Ovary (tissue), 9 donors: Measurements from ENCODE around the gene ARRB2. TPM values are rescaled to one million over a fixed set of nuclear protein-coding genes. Genes with fewer than 3 reads are reported as not detected.
A peak's percentile ranks its signal among the peaks of the same experiment; 100 is the strongest.
"Not testable (repeated sequence)": the region's sequence is repeated elsewhere in the genome, so short reads cannot be mapped to it uniquely, and the experiment has no call there.

Source experiments
- DNase-seq, 5 donors: peaks; one replicate each; pipeline ENCODE4 v3.0.0-alpha.2; 2019 to 2020
- H3K27ac ChIP-seq, 2 donors: fragments of 200-600 bp; one replicate each; pipeline versions ENCODE4 v1.5.1 to v1.8.0; 2019 to 2022
- H3K27me3 ChIP-seq: fragments of 200-600 bp; one replicate; pipeline ENCODE4 v1.8.0; 2022
- H3K36me3 ChIP-seq: fragments of 200-600 bp; sonication (generic); one replicate; pipeline ENCODE4 v1.5.1; 2019
- H3K4me1 ChIP-seq: one replicate; pipeline ENCODE4 v1.8.1; 2013; ENCODE audit warnings: mild to moderate bottlenecking, moderate library complexity; ENCODE audit not compliant: insufficient read depth
- H3K4me3 ChIP-seq: fragments of 200-600 bp; sonication (generic); one replicate; pipeline ENCODE4 v1.5.1; 2017
- H3K9me3 ChIP-seq, 2 donors: fragments of 200-600 bp in 1 of 2; sonication (generic) in 1 of 2; one replicate each; pipeline versions ENCODE4 v1.5.1 to v1.8.1; 2013 to 2019; ENCODE audit warnings: mild to moderate bottlenecking in 1 of 2, moderate library complexity in 1 of 2
- EP300 ChIP-seq: sonication (generic); formaldehyde crosslinking; IDR thresholded peaks from one replicate; pipeline ENCODE4 v1.6.1; 2017; ENCODE audit warnings: antibody characterized with exemption
- POLR2A ChIP-seq: fragments of 450-650 bp; IDR thresholded peaks from one replicate; pipeline ENCODE4 v1.6.1; 2017; ENCODE audit warnings: antibody characterized with exemption, mild to moderate bottlenecking, moderate library complexity
- WGBS, 3 donors: extraction: QIAGEN DNeasy Blood & Tissue Kit in 1 of 3; methylation state at CpG; one replicate each; pipeline versions ENCODE4 v1.1.5 to v1.1.7; 2013 to 2017; 5-methylcytosine and 5-hydroxymethylcytosine counted together
- intact Hi-C, 4 donors: fragments of 100-400 bp; cut with DNase I; formaldehyde crosslinking; loops; one replicate each; pipeline versions ENCODE4 v1.11.0 to v1.15.1; 2022 to 2023
- polyA plus RNA-seq, 2 donors: library from polyadenylated mRNA; stranded (reverse); fragments of 200-250 nt in 1 of 2; fragments of 350-450 nt in 1 of 2; fragmentation: Illumina TruSeq in 1 of 2; extraction: RNeasy Lipid Tissue Mini Kit (QIAGEN cat#74804) in 1 of 2; gene quantifications; one replicate each; pipeline ENCODE4 v1.2.3, GENCODE V29; 2013 to 2014
- total RNA-seq, 7 donors: library from RNA; depleted of rRNA in 2 of 7; stranded (reverse); fragments of >200 nt in 2 of 7; fragmentation: NEBNext Ultra II Directional in 3 of 7; extraction: Animal tissue kit (Norgen Biotek cat#: 25700) in 3 of 7; gene quantifications; one replicate each; pipeline versions ENCODE4 v1.1.0 to v1.2.4, GENCODE V29; 2016 to 2023
- TF ChIP-seq, protein P1 (sequence below), 3 donors: fragments of 450-650 bp in 2 of 3; fragments of 200-600 bp in 1 of 3; IDR thresholded peaks; one replicate each; pipeline versions ENCODE4 v1.5.1 to v1.8.0; 2016 to 2022; ENCODE audit warnings: antibody characterized with exemption in 3 of 3, mild to moderate bottlenecking in 1 of 3
- donor health status: DM: no; HTN: no; CAD: no; lungs with moderate emphysema.
- donor health status: DM: no; HTN: no; CAD: no.
- donor health status: Bipolar disorder and iron deficiency.
- donor health status: DM: yes; HTN: yes; CAD: no.
- donor health status: DM: no; HTN: no; CAD: no.
- donor health status: DM: yes; HTN: yes; CAD: no.

Gene ARRB2
- total and polyA plus RNA-seq, 9 donors = 13.4 to 40.6 (median 30.6) TPM

GRCh38 chr17:4710693-4711634 lies 532 bp downstream of the ARRB2 start:
- intact Hi-C loops = no loop called here
- H3K27me3 ChIP-seq = no peaks in the 10 kb centered on the region
- peaks cover 3% of the 10 kb centered on the region for H3K4me1 ChIP-seq
- H3K4me3 ChIP-seq = peak overlapping the region; percentile 88
- 9 to 11% (median 9%) methylated on average over 55 to 57 of the region's 57 CpGs for WGBS, 3 donors
- peak overlapping the region; percentile 63 to 84 for H3K27ac ChIP-seq
- TF ChIP-seq, protein P1, sequence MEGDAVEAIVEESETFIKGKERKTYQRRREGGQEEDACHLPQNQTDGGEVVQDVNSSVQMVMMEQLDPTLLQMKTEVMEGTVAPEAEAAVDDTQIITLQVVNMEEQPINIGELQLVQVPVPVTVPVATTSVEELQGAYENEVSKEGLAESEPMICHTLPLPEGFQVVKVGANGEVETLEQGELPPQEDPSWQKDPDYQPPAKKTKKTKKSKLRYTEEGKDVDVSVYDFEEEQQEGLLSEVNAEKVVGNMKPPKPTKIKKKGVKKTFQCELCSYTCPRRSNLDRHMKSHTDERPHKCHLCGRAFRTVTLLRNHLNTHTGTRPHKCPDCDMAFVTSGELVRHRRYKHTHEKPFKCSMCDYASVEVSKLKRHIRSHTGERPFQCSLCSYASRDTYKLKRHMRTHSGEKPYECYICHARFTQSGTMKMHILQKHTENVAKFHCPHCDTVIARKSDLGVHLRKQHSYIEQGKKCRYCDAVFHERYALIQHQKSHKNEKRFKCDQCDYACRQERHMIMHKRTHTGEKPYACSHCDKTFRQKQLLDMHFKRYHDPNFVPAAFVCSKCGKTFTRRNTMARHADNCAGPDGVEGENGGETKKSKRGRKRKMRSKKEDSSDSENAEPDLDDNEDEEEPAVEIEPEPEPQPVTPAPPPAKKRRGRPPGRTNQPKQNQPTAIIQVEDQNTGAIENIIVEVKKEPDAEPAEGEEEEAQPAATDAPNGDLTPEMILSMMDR (IDR thresholded peaks at IDR 0.05) = no peak
- TF ChIP-seq EP300 = no peak
- no peak for TF ChIP-seq POLR2A
- H3K9me3 ChIP-seq = no peaks in the 10 kb centered on the region
- no peaks in the 10 kb centered on the region for H3K36me3 ChIP-seq
- no peak for DNase-seq

- Histone ChIP-seq H3K4me1 (peaks cover 3% of the 10 kb centered on the region), H3K27me3 (no peaks in the 10 kb centered on the region), H3K9me3 (no peaks in the 10 kb centered on the region), H3K27ac (no peak overlapping the region), H3K4me3 (peak overlapping the region; percentile 88), H3K36me3 (no peaks in the 10 kb centered on the region)
- TF ChIP-seq, protein P1 (IDR thresholded peaks at IDR 0.05) = no peak
- TF ChIP-seq POLR2A (no peak), EP300 (no peak)
- DNase-seq = peak in 1 of 5 donors; percentile 40
- 68 to 76% (median 70%) methylated on average over 6 of the region's 6 CpGs for WGBS, 3 donors
- intact Hi-C loops = no loop called here
Observed at GRCh38 chr17:4711661-4712181, 1.3 kb downstream of the ARRB2 start.

DNA sequence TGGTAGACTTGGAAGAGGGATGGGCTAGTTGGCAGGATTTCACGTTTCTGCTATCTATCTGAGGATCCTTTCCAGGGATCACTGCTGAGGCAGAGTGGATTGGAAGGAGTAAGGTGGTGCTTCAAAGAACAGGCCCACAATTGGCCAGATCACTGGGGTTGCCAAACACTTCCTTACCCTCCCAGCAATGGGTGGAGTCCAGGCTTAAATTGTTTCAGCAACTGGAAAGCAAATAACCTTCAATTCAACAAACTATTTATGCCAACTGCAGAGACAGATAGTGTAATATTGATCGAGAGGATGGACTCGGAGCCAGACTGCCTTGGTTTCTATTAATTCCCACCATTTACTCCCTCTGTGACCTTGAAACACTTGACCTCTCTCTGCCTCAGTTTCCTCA lies 2.1 kb downstream of the ARRB2 start:
- no peak for DNase-seq
- Histone ChIP-seq H3K27ac (no peak overlapping the region), H3K9me3 (no peaks in the 10 kb centered on the region), H3K27me3 (no peaks in the 10 kb centered on the region), H3K36me3 (no peaks in the 10 kb centered on the region), H3K4me1 (peaks cover 3% of the 10 kb centered on the region), H3K4me3 (no peak overlapping the region)
- TF ChIP-seq, protein P1 (IDR thresholded peaks at IDR 0.05) = no peak
- intact Hi-C loops = no loop called here
- WGBS, 3 donors = 82 to 87% (median 86%) methylated on average over 3 of the region's 3 CpGs

DNA sequence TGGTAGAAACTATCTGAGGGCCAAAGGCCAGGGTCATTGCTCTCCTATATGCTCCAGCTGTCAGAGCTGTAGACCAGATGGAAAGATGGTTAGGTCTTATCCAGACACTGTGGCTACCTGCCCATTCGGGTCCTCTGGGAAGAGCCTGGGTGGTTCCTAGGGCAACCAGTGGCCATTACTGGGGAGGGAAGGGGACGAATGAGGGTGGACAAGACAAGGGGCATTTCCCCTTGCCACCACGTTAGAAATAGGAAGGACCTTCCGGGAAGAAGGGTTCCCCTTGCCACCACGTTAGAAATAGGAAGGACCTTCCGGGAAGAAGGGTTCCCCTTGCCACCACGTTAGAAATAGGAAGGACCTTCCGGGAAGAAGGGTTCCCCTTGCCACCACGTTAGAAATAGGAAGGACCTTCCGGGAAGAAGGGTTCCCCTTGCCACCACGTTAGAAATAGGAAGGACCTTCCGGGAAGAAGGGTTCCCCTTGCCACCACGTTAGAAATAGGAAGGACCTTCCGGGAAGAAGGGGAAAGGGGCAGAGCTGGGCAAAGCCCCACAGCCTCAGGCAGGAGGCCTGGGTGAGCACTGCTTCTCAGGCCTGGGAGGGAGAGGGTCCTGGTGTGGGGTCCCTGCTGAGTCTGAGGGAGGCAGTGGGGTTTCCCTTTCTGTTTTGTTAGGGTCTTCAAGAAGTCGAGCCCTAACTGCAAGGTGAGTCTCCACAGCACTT lies 4.1 kb downstream of the ARRB2 start:
- H3K4me1 ChIP-seq, H3K4me3 ChIP-seq, intact Hi-C loops, H3K27ac ChIP-seq, DNase-seq, H3K27me3 ChIP-seq, H3K9me3 ChIP-seq, H3K36me3 ChIP-seq: not testable (repeated sequence)
- WGBS, 3 donors = 81 to 86% (median 84%) methylated on average over 9 to 11 of the region's 15 CpGs
